Transverse colon (tissue), 4 donors: ENCODE measurements around the gene TLN1.

Experiments
- EP300 ChIP-seq: sonication (generic); formaldehyde crosslinking; IDR thresholded peaks from one replicate; pipeline ENCODE4 v1.6.1; 2017; ENCODE audit warnings: antibody characterized with exemption, low read depth
- POLR2A ChIP-seq: fragments of 450-650 bp; IDR thresholded peaks from one replicate; pipeline ENCODE4 v1.6.1; 2016; ENCODE audit warnings: antibody characterized with exemption, mild to moderate bottlenecking, moderate library complexity
- POLR2AphosphoS5 ChIP-seq, 3 donors: sonication (generic); formaldehyde crosslinking; IDR thresholded peaks; one replicate each; pipeline ENCODE4 v1.6.1; 2016; ENCODE audit warnings: antibody characterized with exemption in 3 of 3
- TF ChIP-seq, protein P1 (sequence below), 5 experiments: fragments of 200-600 bp in 3 of 5; fragments of 450-650 bp in 2 of 5; sonication (generic) in 3 of 5; IDR thresholded peaks; 1 replicate in 2 of 5; 2 replicates in 3 of 5; pipeline ENCODE4 v1.5.1; 2016 to 2017; ENCODE audit warnings: antibody characterized with exemption in 5 of 5, inconsistent platforms in 3 of 5, mild to moderate bottlenecking in 2 of 5, moderate library complexity in 1 of 5

- peak; percentile 20 for TF ChIP-seq EP300
- TF ChIP-seq, protein P1, sequence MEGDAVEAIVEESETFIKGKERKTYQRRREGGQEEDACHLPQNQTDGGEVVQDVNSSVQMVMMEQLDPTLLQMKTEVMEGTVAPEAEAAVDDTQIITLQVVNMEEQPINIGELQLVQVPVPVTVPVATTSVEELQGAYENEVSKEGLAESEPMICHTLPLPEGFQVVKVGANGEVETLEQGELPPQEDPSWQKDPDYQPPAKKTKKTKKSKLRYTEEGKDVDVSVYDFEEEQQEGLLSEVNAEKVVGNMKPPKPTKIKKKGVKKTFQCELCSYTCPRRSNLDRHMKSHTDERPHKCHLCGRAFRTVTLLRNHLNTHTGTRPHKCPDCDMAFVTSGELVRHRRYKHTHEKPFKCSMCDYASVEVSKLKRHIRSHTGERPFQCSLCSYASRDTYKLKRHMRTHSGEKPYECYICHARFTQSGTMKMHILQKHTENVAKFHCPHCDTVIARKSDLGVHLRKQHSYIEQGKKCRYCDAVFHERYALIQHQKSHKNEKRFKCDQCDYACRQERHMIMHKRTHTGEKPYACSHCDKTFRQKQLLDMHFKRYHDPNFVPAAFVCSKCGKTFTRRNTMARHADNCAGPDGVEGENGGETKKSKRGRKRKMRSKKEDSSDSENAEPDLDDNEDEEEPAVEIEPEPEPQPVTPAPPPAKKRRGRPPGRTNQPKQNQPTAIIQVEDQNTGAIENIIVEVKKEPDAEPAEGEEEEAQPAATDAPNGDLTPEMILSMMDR (IDR thresholded peaks at IDR 0.05): no peak
- peak; percentile 85 for TF ChIP-seq POLR2A
- TF ChIP-seq POLR2AphosphoS5 (IDR thresholded peaks at IDR 0.05): peak; percentile 70 to 84 (median 73)
These were observed 17.0 kb upstream of the TLN1 start, which contains the start of the genes GBA2 and RGP1 for GRCh38 chr9:35748858-35749514.
